Fibroblast of lung (primary cell): Measurements from ENCODE around the gene ATG4C. TPM values are rescaled to one million over a fixed set of nuclear protein-coding genes. Genes with fewer than 3 reads are reported as not detected.
"Not testable (repeated sequence)": the region's sequence is repeated elsewhere in the genome, so short reads cannot be mapped to it uniquely, and the experiment has no call there.

ENCODE experiments used
- DNase-seq, 2 donors: peaks; one replicate each; pipeline versions ENCODE4 v3.0.0 to v3.0.0-alpha.2; 2010; ENCODE audit warnings: low read depth in 2 of 2
- H2AFZ ChIP-seq: 2 replicates; pipeline ENCODE4 v1.5.1; 2012; ENCODE audit warnings: low read length, control low read depth, inconsistent platforms
- H3K27ac ChIP-seq: 2 replicates; pipeline ENCODE4 v1.5.1; 2011; ENCODE audit warnings: low read length, control low read depth; ENCODE audit not compliant: insufficient read depth
- H3K27me3 ChIP-seq: 2 replicates; pipeline ENCODE4 v1.5.1; 2011; ENCODE audit warnings: mild to moderate bottlenecking, low read length; ENCODE audit not compliant: control insufficient read depth, insufficient read depth
- H3K36me3 ChIP-seq: 2 replicates; pipeline ENCODE4 v1.5.1; 2011; ENCODE audit warnings: low read length; ENCODE audit not compliant: control insufficient read depth, insufficient read depth
- H3K4me1 ChIP-seq: 2 replicates; pipeline ENCODE4 v1.5.1; 2011; ENCODE audit warnings: low read length; ENCODE audit not compliant: control insufficient read depth, insufficient read depth; ENCODE audit errors: extremely low read depth
- H3K4me2 ChIP-seq: 2 replicates; pipeline ENCODE4 v1.5.1; 2011; ENCODE audit warnings: low read length, control low read depth; ENCODE audit not compliant: insufficient read depth; ENCODE audit errors: extremely low read depth
- H3K4me3 ChIP-seq, 4 experiments: fragments of 200-600 bp in 1 of 4; sonication (generic) in 1 of 4; replicated peaks in 1 of 4; 2 replicates each; pipeline ENCODE4 v1.5.1; 2011 to 2016; ENCODE audit warnings: low read length in 4 of 4, low read depth in 3 of 4, mild to moderate bottlenecking in 3 of 4, control low read depth in 2 of 4, inconsistent platforms in 1 of 4, mixed read lengths in 1 of 4; ENCODE audit not compliant: insufficient read depth in 1 of 4; ENCODE audit errors: control extremely low read depth in 1 of 4
- H3K79me2 ChIP-seq: 2 replicates; pipeline ENCODE4 v1.5.1; 2012; ENCODE audit warnings: mild to moderate bottlenecking, low read length, inconsistent platforms; ENCODE audit not compliant: control insufficient read depth, insufficient read depth
- H3K9ac ChIP-seq: 2 replicates; pipeline ENCODE4 v1.5.1; 2011; ENCODE audit warnings: mild to moderate bottlenecking, low read length, control low read depth; ENCODE audit not compliant: insufficient read depth
- H3K9me3 ChIP-seq: 2 replicates; pipeline ENCODE4 v1.5.1; 2012; ENCODE audit warnings: low read depth, low read length; ENCODE audit not compliant: control insufficient read depth, insufficient read depth
- H4K20me1 ChIP-seq: 2 replicates; pipeline ENCODE4 v1.5.1; 2011; ENCODE audit warnings: low read length; ENCODE audit not compliant: control insufficient read depth, insufficient read depth; ENCODE audit errors: extremely low read depth
- CTCF ChIP-seq, 2 donors: IDR thresholded peaks in 1 of 2; conservative IDR thresholded peaks in 1 of 2; 1 replicate in 1 of 2; 2 replicates in 1 of 2; pipeline ENCODE4 v1.5.1; 2011 to 2012; ENCODE audit warnings: low read length in 2 of 2, control low read depth in 1 of 2, inconsistent platforms in 1 of 2, low read depth in 1 of 2, mild to moderate bottlenecking in 1 of 2
- EZH2 ChIP-seq: IDR thresholded peaks from 2 replicates; pipeline ENCODE4 v1.5.1; 2012; ENCODE audit warnings: low read length, control low read depth, mild to moderate bottlenecking; ENCODE audit errors: missing control alignments
- polyA minus RNA-seq: library from RNA; depleted of rRNA, polyadenylated mRNA; stranded (reverse); fragments of >200 nt; gene quantifications from 2 replicates; pipeline ENCODE4 v1.2.3, GENCODE V29; 2011; ENCODE audit warnings: low replicate concordance
- polyA plus RNA-seq, 2 donors: library from polyadenylated mRNA; depleted of rRNA in 1 of 2; stranded (reverse) in 1 of 2; unstranded in 1 of 2; fragments of >200 nt; gene quantifications; 2 replicates each; pipeline ENCODE4 v1.2.1, GENCODE V29; 2011 to 2012; ENCODE audit warnings: missing spikeins in 1 of 2
- total RNA-seq: library from RNA; depleted of rRNA; stranded (reverse); fragments of >200 nt; gene quantifications from 2 replicates; pipeline ENCODE4 v1.2.1, GENCODE V29; 2014

ATG4C gene
- total RNA-seq (10.3 and 12.1 TPM in 2 replicates), polyA plus RNA-seq (6.4 and 9.0 TPM in 2 replicates), polyA minus RNA-seq (0.78 and 1.7 TPM in 2 replicates)
- polyA plus RNA-seq (2012): 6.0 and 7.6 TPM in 2 replicates

DNA sequence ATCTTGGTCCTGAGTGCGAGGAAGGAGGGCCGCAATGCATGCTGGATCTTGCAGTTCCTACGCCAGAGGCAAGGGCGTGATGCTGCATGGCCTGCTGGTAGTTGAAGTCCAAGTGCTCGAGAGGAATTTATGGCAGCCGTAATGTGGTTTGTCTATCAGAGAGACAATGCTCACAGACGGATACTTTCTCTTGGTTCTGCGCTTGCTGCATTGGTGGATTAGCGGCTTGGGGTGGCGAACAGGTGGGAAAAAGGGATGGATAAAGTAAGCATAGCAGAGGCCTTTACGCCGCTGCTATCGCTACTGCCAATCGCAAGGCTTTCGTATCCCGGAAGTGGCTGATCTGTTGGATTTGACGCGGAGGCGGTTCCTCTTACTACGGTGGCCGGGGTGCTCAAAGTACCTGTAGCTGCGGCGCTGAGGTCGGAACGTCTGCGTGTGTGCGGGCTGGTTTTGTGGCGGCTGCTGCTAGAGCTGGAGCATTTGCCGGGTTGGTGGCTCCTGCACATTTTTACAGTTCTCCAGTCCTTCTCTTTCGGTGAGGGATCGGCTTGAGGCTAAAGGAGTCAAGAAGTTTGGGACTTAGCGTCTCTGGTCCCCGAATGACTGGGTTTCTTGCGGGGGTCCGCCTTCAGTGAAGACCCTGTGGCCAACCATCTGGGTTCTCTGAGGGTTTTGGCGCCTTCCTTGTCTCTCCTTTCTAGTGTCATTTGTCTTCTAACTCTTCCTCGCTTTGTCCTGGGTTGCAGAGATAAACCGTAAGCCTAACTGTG is at the start of gene ATG4C:
Gene ATG4C, plus strand, starts transcription at position 397 of the 773 bp plus-strand sequence. CDS start 19,655 bp downstream, outside the sequence.
- no peaks in the 10 kb centered on the region for H3K4me1 ChIP-seq
- no peaks in the 10 kb centered on the region for H3K27me3 ChIP-seq
- peak; percentile 99 for DNase-seq
- H2AFZ ChIP-seq: peak within 1 kb of the TSS; percentile 100
- H3K9me3 ChIP-seq: no peaks in the 10 kb centered on the region
- peak within 1 kb of the TSS; percentile 91 for H3K4me2 ChIP-seq
- H3K9ac ChIP-seq: peak within 1 kb of the TSS; percentile 82
- TF ChIP-seq CTCF (conservative IDR thresholded peaks at IDR 0.05 in 1 of 2, IDR thresholded peaks at IDR 0.05 in 1 of 2; ENCODE audit: low read depth in 1 of 2, low read length in 2 of 2): no peak
- no peak for TF ChIP-seq EZH2
- H3K79me2 ChIP-seq: peaks cover 4% of the 10 kb centered on the region
- H3K36me3 ChIP-seq: no peaks in the 10 kb centered on the region
- H3K27ac ChIP-seq: peak within 1 kb of the TSS; percentile 94
- H4K20me1 ChIP-seq: no peaks in the 10 kb centered on the region
- peak within 1 kb of the TSS; percentile 80 to 99 (median 92) for H3K4me3 ChIP-seq

- Histone ChIP-seq H2AFZ (no peak overlapping the region), H3K27ac (no peak overlapping the region), H3K4me3 (no peak overlapping the region), H3K9ac (no peak overlapping the region), H3K4me2 (no peak overlapping the region), H3K27me3 (no peaks in the 10 kb centered on the region), H4K20me1 (no peaks in the 10 kb centered on the region), H3K79me2 (no peaks in the 10 kb centered on the region), H3K36me3 (no peaks in the 10 kb centered on the region), H3K4me1 (no peaks in the 10 kb centered on the region), H3K9me3 (no peaks in the 10 kb centered on the region)
- TF ChIP-seq CTCF (conservative IDR thresholded peaks at IDR 0.05 in 1 of 2, IDR thresholded peaks at IDR 0.05 in 1 of 2; ENCODE audit: low read depth in 1 of 2, low read length in 2 of 2) (no peak), EZH2 (no peak)
- peak; percentile 49 to 74 for DNase-seq
Measured at GRCh38 chr1:62735491-62736171, 48.3 kb upstream of the ATG4C start.

- H3K4me1 ChIP-seq, H3K4me3 ChIP-seq, H3K36me3 ChIP-seq: not testable (repeated sequence)
Measured at GRCh38 chr1:62740701-62741100, 43.2 kb upstream of the ATG4C start.

More at GRCh38 chr1:62740701-62741100, 43.2 kb upstream of the ATG4C start:
- not testable (repeated sequence) for H4K20me1 ChIP-seq, H2AFZ ChIP-seq, H3K27ac ChIP-seq, H3K9ac ChIP-seq, DNase-seq, H3K79me2 ChIP-seq, H3K9me3 ChIP-seq, H3K4me2 ChIP-seq, H3K27me3 ChIP-seq
